Parathyroid adenoma (tissue), 2 donors: ENCODE measurements around the gene ATP5F1A.

Experiments
- H2AFZ ChIP-seq: fragments of 300-600 bp; sonication (generic); one replicate; pipeline ENCODE4 v1.7.0; 2017; ENCODE audit warnings: antibody characterized with exemption, mild to moderate bottlenecking
- H3K27ac ChIP-seq: fragments of 300-600 bp; sonication (generic); one replicate; pipeline ENCODE4 v1.7.0; 2017
- H3K27me3 ChIP-seq: fragments of 300-600 bp; sonication (generic); one replicate; pipeline ENCODE4 v1.7.0; 2017; ENCODE audit warnings: low read length; ENCODE audit not compliant: control insufficient read depth, insufficient read depth
- H3K36me3 ChIP-seq: fragments of 300-600 bp; sonication (generic); one replicate; pipeline ENCODE4 v1.7.0; 2017; ENCODE audit warnings: low read length; ENCODE audit not compliant: control insufficient read depth, insufficient read depth
- H3K4me1 ChIP-seq: fragments of 300-600 bp; sonication (generic); one replicate; pipeline ENCODE4 v1.7.0; 2017; ENCODE audit warnings: control low read depth
- H3K4me2 ChIP-seq: fragments of 300-600 bp; sonication (generic); one replicate; pipeline ENCODE4 v1.7.0; 2017; ENCODE audit warnings: low read length
- H3K4me3 ChIP-seq: fragments of 300-600 bp; sonication (generic); one replicate; pipeline ENCODE4 v1.7.0; 2017; ENCODE audit warnings: low read depth, low read length
- H3K79me2 ChIP-seq: fragments of 300-600 bp; sonication (generic); one replicate; pipeline ENCODE4 v1.7.0; 2017; ENCODE audit warnings: control low read depth
- H3K9ac ChIP-seq: fragments of 300-600 bp; sonication (generic); one replicate; pipeline ENCODE4 v1.7.0; 2017; ENCODE audit warnings: mild to moderate bottlenecking
- H3K9me3 ChIP-seq: fragments of 300-600 bp; sonication (generic); one replicate; pipeline ENCODE4 v1.7.0; 2017; ENCODE audit warnings: low read length; ENCODE audit not compliant: control insufficient read depth
- TF ChIP-seq, protein P1 (sequence below): fragments of 300-600 bp; sonication (generic); IDR thresholded peaks from one replicate; pipeline ENCODE4 v1.7.0; 2017; ENCODE audit warnings: antibody characterized with exemption, mild to moderate bottlenecking
- donor health status: primary hyperparathyroidism.

Gene ATP5F1A

DNA sequence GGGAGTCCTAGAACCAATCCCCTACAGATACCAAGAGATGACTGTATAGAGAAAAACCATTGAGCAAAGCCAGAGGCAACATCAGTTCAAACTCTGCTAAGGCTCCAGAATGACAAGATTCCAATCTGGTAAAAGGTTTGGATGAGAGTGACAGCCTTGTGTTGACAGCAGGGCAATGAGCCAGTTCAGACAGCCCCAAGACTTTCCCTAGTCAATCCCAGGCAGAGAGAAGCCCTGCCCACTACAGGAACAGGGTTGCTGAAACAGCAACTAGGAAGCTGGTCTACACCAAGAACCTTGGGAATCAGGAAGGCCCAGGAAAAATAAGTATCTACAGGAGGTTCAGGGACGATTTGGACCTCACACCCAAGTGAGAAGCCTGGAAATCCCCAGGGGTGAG is 29.3 kb downstream of the ATP5F1A start:
- H3K36me3 ChIP-seq, result no peaks in the 10 kb centered on the region
- no peak overlapping the region for H3K4me2 ChIP-seq
- no peaks in the 10 kb centered on the region for H3K9me3 ChIP-seq
- H2AFZ ChIP-seq, result no peak overlapping the region
- H3K9ac ChIP-seq, result no peak overlapping the region
- H3K27ac ChIP-seq, result no peak overlapping the region
- H3K27me3 ChIP-seq, result no peaks in the 10 kb centered on the region
- H3K79me2 ChIP-seq, result peaks cover 4% of the 10 kb centered on the region
- H3K4me1 ChIP-seq, result peaks cover 8% of the 10 kb centered on the region
- H3K4me3 ChIP-seq, result no peak overlapping the region
- TF ChIP-seq, protein P1, sequence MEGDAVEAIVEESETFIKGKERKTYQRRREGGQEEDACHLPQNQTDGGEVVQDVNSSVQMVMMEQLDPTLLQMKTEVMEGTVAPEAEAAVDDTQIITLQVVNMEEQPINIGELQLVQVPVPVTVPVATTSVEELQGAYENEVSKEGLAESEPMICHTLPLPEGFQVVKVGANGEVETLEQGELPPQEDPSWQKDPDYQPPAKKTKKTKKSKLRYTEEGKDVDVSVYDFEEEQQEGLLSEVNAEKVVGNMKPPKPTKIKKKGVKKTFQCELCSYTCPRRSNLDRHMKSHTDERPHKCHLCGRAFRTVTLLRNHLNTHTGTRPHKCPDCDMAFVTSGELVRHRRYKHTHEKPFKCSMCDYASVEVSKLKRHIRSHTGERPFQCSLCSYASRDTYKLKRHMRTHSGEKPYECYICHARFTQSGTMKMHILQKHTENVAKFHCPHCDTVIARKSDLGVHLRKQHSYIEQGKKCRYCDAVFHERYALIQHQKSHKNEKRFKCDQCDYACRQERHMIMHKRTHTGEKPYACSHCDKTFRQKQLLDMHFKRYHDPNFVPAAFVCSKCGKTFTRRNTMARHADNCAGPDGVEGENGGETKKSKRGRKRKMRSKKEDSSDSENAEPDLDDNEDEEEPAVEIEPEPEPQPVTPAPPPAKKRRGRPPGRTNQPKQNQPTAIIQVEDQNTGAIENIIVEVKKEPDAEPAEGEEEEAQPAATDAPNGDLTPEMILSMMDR, result no peak

DNA sequence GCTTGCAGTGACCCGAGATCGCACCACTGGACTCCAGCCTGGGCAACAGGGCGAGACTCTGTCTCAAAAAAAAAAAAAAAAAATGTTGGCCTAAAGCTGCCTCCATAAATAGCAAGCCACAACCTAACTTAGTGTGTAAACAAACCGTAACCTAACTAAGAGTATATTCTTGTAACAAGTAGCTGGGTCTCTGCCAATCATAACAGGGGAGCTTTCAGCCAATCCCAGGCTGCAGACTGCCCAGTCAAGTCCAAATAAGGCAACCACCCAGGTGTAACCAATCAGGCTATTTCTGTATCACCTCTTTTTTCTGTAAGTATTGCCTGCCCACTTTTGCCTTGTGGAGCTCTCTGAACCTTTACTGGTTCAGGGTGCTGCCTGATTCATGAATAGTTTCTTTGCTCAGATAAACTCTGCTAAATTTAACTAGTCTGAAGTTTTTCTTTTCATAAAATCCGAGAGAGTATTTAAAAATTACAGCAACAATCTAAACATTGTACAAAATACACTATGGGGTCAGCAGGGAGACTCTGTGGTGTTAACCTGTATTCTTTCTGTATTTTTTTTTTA is 30.6 kb downstream of the ATP5F1A start:
- H3K36me3 ChIP-seq, result no peaks in the 10 kb centered on the region
- H3K4me1 ChIP-seq, result peaks cover 6% of the 10 kb centered on the region
- no peak overlapping the region for H3K4me3 ChIP-seq
- H3K9ac ChIP-seq, result no peak overlapping the region
- H3K27me3 ChIP-seq, result no peaks in the 10 kb centered on the region
- no peak overlapping the region for H3K27ac ChIP-seq
- TF ChIP-seq, protein P1, result no peak
- peaks cover 3% of the 10 kb centered on the region for H3K79me2 ChIP-seq
- H3K9me3 ChIP-seq, result no peaks in the 10 kb centered on the region
- no peak overlapping the region for H3K4me2 ChIP-seq
- H2AFZ ChIP-seq, result no peak overlapping the region

DNA sequence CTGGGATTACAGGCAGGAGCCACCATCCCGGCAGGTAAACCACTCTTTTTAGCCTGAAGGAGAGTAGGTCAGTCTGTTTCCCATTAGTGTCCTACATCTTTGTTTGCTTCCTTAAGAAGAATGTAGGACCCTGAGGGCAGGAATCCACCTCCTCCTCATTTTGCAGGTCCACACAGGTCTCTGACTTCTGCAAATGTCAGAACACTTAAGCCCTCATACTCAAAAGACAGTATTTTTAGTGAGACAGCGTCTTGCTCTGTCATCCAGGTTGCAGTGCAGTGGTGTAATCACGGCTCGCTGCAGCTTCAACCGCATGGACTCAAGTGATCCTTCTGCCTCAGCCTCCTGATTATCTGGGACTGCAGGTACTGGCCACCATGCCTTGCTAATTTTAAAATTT is 35.3 kb downstream of the ATP5F1A start:
- H3K9me3 ChIP-seq, result no peaks in the 10 kb centered on the region
- TF ChIP-seq, protein P1, result no peak
- H3K27ac ChIP-seq, result no peak overlapping the region
- no peaks in the 10 kb centered on the region for H3K4me1 ChIP-seq
- no peaks in the 10 kb centered on the region for H3K79me2 ChIP-seq
- no peak overlapping the region for H3K9ac ChIP-seq
- H3K36me3 ChIP-seq, result no peaks in the 10 kb centered on the region
- no peak overlapping the region for H3K4me3 ChIP-seq
- no peak overlapping the region for H2AFZ ChIP-seq
- H3K27me3 ChIP-seq, result no peaks in the 10 kb centered on the region
- no peak overlapping the region for H3K4me2 ChIP-seq

DNA sequence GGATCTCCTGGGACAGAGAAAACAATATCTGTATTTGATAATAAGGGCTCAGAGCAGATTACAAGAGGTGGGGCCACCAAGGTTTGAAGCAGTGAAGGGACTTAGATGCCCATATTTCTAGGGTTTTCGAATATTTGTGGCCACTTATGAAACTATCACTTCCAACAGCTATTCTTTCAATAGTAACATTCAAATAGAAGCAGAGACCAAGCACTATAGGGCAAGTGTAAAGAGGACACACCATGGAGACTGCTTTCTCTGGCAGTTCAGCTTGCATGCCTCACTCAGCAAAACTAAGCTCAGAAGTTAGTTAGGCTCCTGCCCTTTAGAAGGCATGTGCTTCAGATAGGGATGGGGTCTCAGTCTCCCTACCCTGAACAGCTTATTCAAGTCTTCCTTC is 36.3 kb downstream of the ATP5F1A start:
- no peaks in the 10 kb centered on the region for H3K79me2 ChIP-seq
- no peak overlapping the region for H3K27ac ChIP-seq
- no peak overlapping the region for H3K9ac ChIP-seq
- H3K4me2 ChIP-seq, result no peak overlapping the region
- TF ChIP-seq, protein P1, result no peak
- no peaks in the 10 kb centered on the region for H3K4me1 ChIP-seq
- H3K36me3 ChIP-seq, result no peaks in the 10 kb centered on the region
- no peak overlapping the region for H2AFZ ChIP-seq
- H3K27me3 ChIP-seq, result no peaks in the 10 kb centered on the region
- no peaks in the 10 kb centered on the region for H3K9me3 ChIP-seq
- no peak overlapping the region for H3K4me3 ChIP-seq

DNA sequence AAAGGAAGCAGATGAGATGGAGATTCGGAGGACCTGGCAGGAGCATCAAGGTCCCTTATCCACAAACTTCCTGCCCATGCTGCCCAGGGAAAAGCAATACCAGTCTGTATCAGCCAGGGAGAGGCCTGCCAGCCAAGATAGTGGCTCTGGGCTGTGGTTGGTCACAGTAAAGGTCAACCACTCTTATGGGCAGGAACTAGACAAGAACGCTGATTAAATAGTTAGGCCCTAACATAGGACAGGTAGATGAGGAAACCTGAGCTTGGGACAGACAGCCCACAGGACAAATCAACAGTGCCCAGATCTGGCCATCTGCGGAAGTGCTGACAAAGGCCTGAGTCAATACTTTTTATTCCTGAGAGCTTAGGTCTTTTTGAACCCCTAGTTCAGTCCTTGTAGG is 36.7 kb downstream of the ATP5F1A start:
- no peaks in the 10 kb centered on the region for H3K36me3 ChIP-seq
- H3K9me3 ChIP-seq, result no peaks in the 10 kb centered on the region
- H2AFZ ChIP-seq, result peak overlapping the region; percentile 19
- no peak overlapping the region for H3K4me2 ChIP-seq
- no peak overlapping the region for H3K4me3 ChIP-seq
- TF ChIP-seq, protein P1, result no peak
- no peaks in the 10 kb centered on the region for H3K27me3 ChIP-seq
- no peaks in the 10 kb centered on the region for H3K4me1 ChIP-seq
- no peak overlapping the region for H3K27ac ChIP-seq
- H3K9ac ChIP-seq, result no peak overlapping the region
- H3K79me2 ChIP-seq, result no peaks in the 10 kb centered on the region
